Smooth muscle cell of the umbilical artery (primary cell): ENCODE data around the gene OTUB1. TPM values are rescaled to one million over a fixed set of nuclear protein-coding genes. Genes with fewer than 3 reads are reported as not detected.

Experiments used
- total RNA-seq: library from RNA; depleted of rRNA; stranded (reverse); fragments of >200 nt; gene quantifications from 2 replicates; pipeline ENCODE4 v1.2.3, GENCODE V29; 2014

The OTUB1 gene
- 42.8 and 45.6 TPM in 2 replicates for total RNA-seq

DNA sequence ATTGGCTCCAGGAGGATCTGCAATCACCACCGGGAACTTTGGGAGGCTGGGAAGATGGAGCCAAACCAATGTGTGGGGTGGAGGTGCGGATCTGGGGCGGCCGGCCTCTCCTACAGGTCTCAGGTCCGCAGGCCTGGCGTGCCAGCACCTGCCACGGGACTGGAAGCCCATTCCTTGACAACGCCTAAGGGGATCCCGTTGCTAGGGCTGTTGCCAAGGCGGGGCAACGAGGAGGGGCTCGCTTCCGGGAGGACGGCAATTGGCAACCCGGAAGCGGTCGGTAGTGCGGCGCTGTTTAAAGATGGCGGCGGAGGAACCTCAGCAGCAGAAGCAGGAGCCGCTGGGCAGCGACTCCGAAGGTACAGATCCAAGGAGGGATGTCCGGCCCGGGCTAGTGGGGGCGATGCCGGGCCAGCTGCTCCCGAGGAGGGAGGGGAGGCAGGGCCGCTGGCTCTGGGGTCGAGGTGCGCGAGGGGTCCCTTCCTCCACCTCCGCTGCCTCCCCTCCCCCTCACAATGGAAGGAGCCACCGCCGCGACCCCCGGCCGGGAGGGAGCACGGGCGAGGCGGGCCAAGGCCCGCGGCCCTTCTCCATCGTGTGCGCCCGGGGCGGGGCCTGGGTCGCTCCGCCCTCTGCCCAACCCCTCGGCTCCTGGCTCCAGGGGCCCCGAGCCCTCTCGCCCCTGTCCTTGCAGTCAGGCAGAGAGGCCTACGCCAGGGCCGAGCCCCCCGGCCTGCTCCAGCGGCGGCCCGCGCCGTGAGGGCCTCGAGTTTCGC is at the start of gene OTUB1:
Gene OTUB1, plus strand, starts transcription at position 283 of the 776 bp plus-strand sequence. Its CDS starts 19 bp downstream, at position 302.

DNA sequence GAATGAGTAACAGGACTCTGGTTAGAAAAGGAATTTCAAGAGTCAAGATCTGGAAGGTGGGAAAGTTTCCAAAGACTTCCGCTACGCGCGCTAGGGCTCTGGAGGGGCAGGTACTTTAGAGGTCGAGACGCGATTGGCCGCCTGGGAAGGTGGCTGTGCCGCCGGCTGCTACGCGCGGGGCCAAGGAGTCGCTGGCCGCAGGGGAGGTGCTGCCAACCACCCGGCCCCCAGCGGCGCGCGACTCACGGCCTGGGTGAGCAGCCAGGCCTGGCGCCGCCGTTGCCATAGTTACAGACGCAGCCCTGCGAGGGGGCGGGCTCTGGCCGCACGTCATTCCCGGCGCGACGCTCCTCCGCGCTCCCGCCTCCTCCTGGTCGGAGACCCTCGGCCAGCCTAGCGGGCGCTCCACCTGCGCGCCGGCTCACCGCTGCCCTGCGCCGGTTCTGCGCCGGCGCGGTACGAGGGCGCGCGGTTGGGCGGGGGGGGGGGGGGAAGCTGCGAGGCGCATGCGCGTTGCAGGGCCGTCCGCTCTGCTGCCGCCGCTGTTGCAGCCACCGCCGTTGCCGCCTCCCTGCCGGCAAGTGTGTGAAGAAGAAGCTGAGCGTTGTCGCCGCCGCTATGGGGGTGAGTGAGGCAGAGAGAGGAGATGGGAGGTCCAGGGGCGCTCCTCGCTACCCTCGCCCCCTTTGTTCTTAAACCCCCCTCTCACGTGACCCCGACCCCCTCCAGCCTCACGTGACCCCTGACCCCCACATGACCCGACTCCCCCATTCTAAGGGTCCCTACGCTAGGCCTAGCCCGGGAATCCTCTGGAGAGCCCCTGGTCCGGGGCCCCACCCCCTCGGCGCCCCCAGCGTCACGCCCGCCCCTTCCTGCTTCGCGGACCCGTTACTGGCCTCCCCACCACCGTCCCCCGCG is 47.5 kb upstream of the OTUB1 start, which contains the start of gene NAA40:
Gene NAA40, plus strand, starts transcription at position 524 of the 918 bp plus-strand sequence. Its CDS starts 95 bp downstream, at position 619.

DNA sequence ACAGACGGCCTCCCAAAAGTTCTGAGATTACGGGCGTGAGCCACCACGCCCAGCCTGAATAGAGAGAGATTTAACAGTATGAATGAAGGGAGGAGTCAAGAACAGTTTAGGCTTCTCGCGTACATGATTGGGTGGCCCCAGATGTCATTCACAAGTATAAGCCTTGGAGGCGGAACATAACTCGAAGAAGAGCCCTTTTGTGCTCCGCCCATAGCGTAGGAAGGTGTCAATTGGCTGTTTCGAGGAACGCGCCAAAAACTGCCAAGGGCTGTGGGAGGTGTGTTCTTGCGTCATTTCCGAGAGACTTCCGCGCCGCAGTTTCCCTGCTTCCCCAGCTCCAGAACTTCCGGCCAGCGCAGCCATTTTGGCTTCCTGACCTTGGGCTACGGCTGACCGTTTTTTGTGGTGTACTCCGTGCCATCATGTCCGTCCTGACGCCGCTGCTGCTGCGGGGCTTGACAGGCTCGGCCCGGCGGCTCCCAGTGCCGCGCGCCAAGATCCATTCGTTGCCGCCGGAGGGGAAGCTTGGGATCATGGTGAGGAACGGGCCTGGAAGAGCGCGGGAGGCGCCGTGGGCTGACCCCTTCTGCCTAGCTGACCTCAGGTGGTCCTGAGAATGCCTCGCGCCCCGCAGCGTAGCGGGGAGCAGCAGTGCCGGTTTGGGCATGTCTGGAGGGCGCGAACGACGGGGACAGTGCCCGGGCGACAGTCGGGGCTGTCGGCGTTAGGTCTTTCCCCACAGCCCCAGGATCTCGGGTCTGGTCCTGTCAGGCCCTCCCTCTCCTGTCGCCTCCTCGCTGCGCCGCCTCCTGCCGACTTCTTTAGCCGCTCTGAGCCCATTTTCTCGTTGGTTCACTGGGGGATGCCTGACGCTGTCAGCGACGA is 11.7 kb upstream of the OTUB1 start, which contains the start of gene COX8A:
Gene COX8A, plus strand, starts transcription at position 362 of the 885 bp plus-strand sequence. Its CDS starts 61 bp downstream, at position 423.

GRCh38 chr11:64035576-64035975 is 49.3 kb downstream of the OTUB1 start, which contains the start of gene FLRT1:
FLRT1 (plus strand) TSS chr11:64035931; CDS start chr11:64116268, 80,337 bp downstream.

Other genes with a start within 250 kb of the OTUB1 start
- 8.9 and 18.8 TPM in 2 replicates for gene ZFTA, start 217.7 kb upstream of the OTUB1 start, total RNA-seq
- gene SPINDOC, start 173.0 kb upstream of the OTUB1 start, total RNA-seq = 14.0 and 23.2 TPM in 2 replicates
- gene MARK2, start 147.3 kb upstream of the OTUB1 start, total RNA-seq = 7.7 and 12.6 TPM in 2 replicates
- 2.7 and 4.0 TPM in 2 replicates for gene RCOR2, start 69.3 kb upstream of the OTUB1 start, total RNA-seq
- 11.9 and 13.9 TPM in 2 replicates for gene NAA40, start 47.4 kb upstream of the OTUB1 start, total RNA-seq
- gene COX8A, start 11.8 kb upstream of the OTUB1 start, total RNA-seq = 255 and 284 TPM in 2 replicates
- 0.09 and 0.59 TPM in 2 replicates for gene FLRT1, start 49.5 kb downstream of the OTUB1 start, total RNA-seq
- gene MACROD1, start 179.7 kb downstream of the OTUB1 start, total RNA-seq = 9.8 and 15.1 TPM in 2 replicates
- 90.0 and 203 TPM in 2 replicates for gene STIP1, start 199.7 kb downstream of the OTUB1 start, total RNA-seq
- gene FERMT3, start 220.3 kb downstream of the OTUB1 start, total RNA-seq = 0.30 and 1.7 TPM in 2 replicates
- 27.6 and 29.4 TPM in 2 replicates for gene TRPT1, start 239.7 kb downstream of the OTUB1 start, total RNA-seq
- 45.1 and 49.0 TPM in 2 replicates for gene NUDT22, start 239.8 kb downstream of the OTUB1 start, total RNA-seq
- 10.8 and 13.7 TPM in 2 replicates for gene DNAJC4, start 244.1 kb downstream of the OTUB1 start, total RNA-seq
- gene VEGFB, start 248.1 kb downstream of the OTUB1 start, total RNA-seq = 28.2 and 32.9 TPM in 2 replicates